ENCODE results near the gene ANKRD27. TPM values are rescaled to one million over a fixed set of nuclear protein-coding genes. Genes with fewer than 3 reads are reported as not detected.

ANKRD27 gene
- total RNA-seq, 1 donor from 2014 or later: 36.4 TPM

GRCh38 chr19:32682317-32682716 is 7.3 kb upstream of the ANKRD27 start:
- Mint-ChIP-seq H3K4me1 (ENCODE audit: low read depth) (peaks cover 5% of the 10 kb centered on the region), H3K9me3 (ENCODE audit: low read depth) (no peaks in the 10 kb centered on the region), H3K36me3 (ENCODE audit: insufficient read depth) (no peaks in the 10 kb centered on the region), H3K27me3 (peaks cover 33% of the 10 kb centered on the region), H3K4me3 (ENCODE audit: low read depth) (no peak overlapping the region), H3K27ac (no peak overlapping the region)
- no peak for TF ChIP-seq CTCF (IDR thresholded peaks at IDR 0.05; ENCODE audit: unreplicated experiment)
- no peak for DNase-seq (ENCODE audit: low spot score, unreplicated experiment)

GRCh38 chr19:32680986-32681385 is 6.0 kb upstream of the ANKRD27 start:
- Mint-ChIP-seq H3K4me3 (ENCODE audit: low read depth) (no peak overlapping the region), H3K27ac (no peak overlapping the region)
- no peak for DNase-seq (ENCODE audit: low spot score, unreplicated experiment)

GRCh38 chr19:32677657-32678056 is 2.7 kb upstream of the ANKRD27 start:
- Mint-ChIP-seq H3K36me3 (ENCODE audit: insufficient read depth) (no peaks in the 10 kb centered on the region), H3K4me1 (ENCODE audit: low read depth) (peaks cover 14% of the 10 kb centered on the region), H3K27ac (no peak overlapping the region), H3K9me3 (ENCODE audit: low read depth) (no peaks in the 10 kb centered on the region), H3K27me3 (peaks cover 44% of the 10 kb centered on the region), H3K4me3 (ENCODE audit: low read depth) (peak overlapping the region; percentile 37)
- DNase-seq (ENCODE audit: low spot score, unreplicated experiment): no peak
- TF ChIP-seq CTCF (IDR thresholded peaks at IDR 0.05; ENCODE audit: unreplicated experiment): no peak

More at GRCh38 chr19:32680986-32681385, 6.0 kb upstream of the ANKRD27 start:
- Mint-ChIP-seq H3K9me3 (ENCODE audit: low read depth) (no peaks in the 10 kb centered on the region), H3K36me3 (ENCODE audit: insufficient read depth) (no peaks in the 10 kb centered on the region), H3K4me1 (ENCODE audit: low read depth) (peaks cover 5% of the 10 kb centered on the region), H3K27me3 (peaks cover 34% of the 10 kb centered on the region)
- no peak for TF ChIP-seq CTCF (IDR thresholded peaks at IDR 0.05; ENCODE audit: unreplicated experiment)

GRCh38 chr19:32676895-32677359 is 1.9 kb upstream of the ANKRD27 start:
- TF ChIP-seq CTCF (IDR thresholded peaks at IDR 0.05; ENCODE audit: unreplicated experiment): no peak
- H3K27me3 Mint-ChIP-seq: peaks cover 46% of the 10 kb centered on the region
- no peak overlapping the region for H3K4me3 Mint-ChIP-seq (ENCODE audit: low read depth)
- H3K27ac Mint-ChIP-seq: no peak overlapping the region
- DNase-seq (ENCODE audit: low spot score, unreplicated experiment): no peak
- H3K9me3 Mint-ChIP-seq (ENCODE audit: low read depth): no peaks in the 10 kb centered on the region
- no peaks in the 10 kb centered on the region for H3K36me3 Mint-ChIP-seq (ENCODE audit: insufficient read depth)
- H3K4me1 Mint-ChIP-seq (ENCODE audit: low read depth): peaks cover 14% of the 10 kb centered on the region

DNA sequence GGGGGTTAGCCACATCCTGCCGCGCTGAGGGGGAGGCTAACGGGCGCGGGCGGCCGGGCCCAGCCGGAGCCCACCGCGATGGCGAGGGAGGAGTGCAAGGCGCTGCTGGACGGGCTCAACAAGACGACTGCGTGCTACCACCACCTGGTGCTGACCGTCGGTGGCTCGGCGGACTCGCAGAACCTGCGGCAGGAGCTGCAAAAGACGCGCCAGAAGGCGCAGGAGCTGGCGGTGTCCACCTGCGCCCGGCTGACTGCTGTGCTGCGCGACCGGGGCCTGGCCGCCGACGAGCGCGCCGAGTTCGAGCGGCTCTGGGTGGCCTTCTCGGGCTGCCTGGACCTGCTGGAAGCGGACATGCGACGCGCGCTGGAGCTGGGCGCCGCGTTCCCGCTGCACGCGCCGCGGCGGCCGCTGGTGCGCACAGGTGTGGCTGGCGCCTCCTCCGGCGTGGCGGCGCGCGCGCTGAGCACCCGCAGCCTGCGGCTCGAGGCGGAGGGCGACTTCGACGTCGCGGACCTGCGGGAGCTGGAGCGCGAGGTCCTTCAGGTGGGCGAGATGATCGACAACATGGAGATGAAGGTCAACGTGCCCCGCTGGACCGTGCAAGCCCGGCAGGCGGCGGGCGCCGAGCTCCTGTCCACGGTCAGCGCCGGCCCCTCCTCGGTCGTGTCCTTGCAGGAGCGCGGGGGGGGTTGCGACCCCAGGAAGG is 1.4 kb upstream of the ANKRD27 start:
- H3K4me3 Mint-ChIP-seq (ENCODE audit: low read depth): no peak overlapping the region

More for the DNA sequence above, 1.4 kb upstream of the ANKRD27 start:
- Mint-ChIP-seq H3K4me1 (ENCODE audit: low read depth) (peaks cover 14% of the 10 kb centered on the region), H3K9me3 (ENCODE audit: low read depth) (no peaks in the 10 kb centered on the region), H3K27ac (no peak overlapping the region), H3K27me3 (peaks cover 49% of the 10 kb centered on the region), H3K36me3 (ENCODE audit: insufficient read depth) (peaks cover 1% of the 10 kb centered on the region)
- peak; percentile 30 for TF ChIP-seq CTCF (IDR thresholded peaks at IDR 0.05; ENCODE audit: unreplicated experiment)
- peak; percentile 28 for DNase-seq (ENCODE audit: low spot score, unreplicated experiment)

All from progenitor cell of endocrine pancreas (in vitro differentiated cells).